Measurements from ENCODE around the gene MTREX.

- TF ChIP-seq CTCF (conservative IDR thresholded peaks at IDR 0.05) (no peak), ZFX (IDR thresholded peaks at IDR 0.05) (no peak)
Observed at GRCh38 chr5:55350754-55351153, 43.0 kb downstream of the MTREX start.

All from C4-2B (cell line).